ENCODE data around the gene SLC38A11. TPM values are rescaled to one million over a fixed set of nuclear protein-coding genes. Genes with fewer than 3 reads are reported as not detected.

SLC38A11 gene
- total and polyA plus RNA-seq, 2 of the 13 experiments (the other 11 are each of a cell fraction or from before 2014, with no cell fraction given) = 14.0 to 14.3 TPM

DNA sequence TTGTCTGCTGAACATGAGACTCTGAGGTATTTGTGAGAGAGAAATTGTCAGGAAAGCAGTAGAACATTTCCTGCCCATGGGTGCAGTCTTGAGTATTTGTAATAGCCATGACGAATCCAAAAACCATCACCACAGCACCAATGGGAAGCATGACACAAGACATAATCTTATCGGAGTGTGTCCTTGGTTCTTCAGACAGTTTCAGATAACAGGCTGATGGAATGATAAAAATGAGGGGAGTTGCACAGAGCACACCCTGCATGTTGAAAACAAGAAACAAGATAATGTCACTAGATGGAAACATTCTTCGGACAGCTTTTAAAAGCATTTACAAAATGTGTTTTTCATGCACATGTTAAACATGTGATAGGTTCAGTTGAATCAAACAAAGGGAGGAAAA, 56.9 kb downstream of the SLC38A11 start (continued):
- TF ChIP-seq TBL1XR1 (IDR thresholded peaks at IDR 0.05; ENCODE audit: borderline replicate concordance, low read length, partially characterized antibody) (no peak), DPF2 (CRISPR knock-in tag; IDR thresholded peaks at IDR 0.05; ENCODE audit: borderline replicate concordance, low read depth) (peak; percentile 63; the same call in 1 of the 2 replicates), NFIC (IDR thresholded peaks at IDR 0.05; ENCODE audit: low read length) (0 out of 2 replicates have a peak, but pooled peaks have one; percentile 57), ZNF501 (CRISPR knock-in tag; IDR thresholded peaks at IDR 0.05) (no peak), RBM39 (IDR thresholded peaks at IDR 0.05; ENCODE audit: low read depth, low read length, poor library complexity, severe bottlenecking) (no peak), KAT8 (CRISPR knock-in tag; IDR thresholded peaks at IDR 0.05) (peak; percentile 72), ZNF552 (CRISPR knock-in tag; IDR thresholded peaks at IDR 0.05; ENCODE audit: borderline replicate concordance) (no peak), HMG20B (CRISPR knock-in tag; conservative IDR thresholded peaks at IDR 0.05) (0 out of 2 replicates have a peak, but pooled peaks have one; percentile 55), ZNF350 (CRISPR knock-in tag; IDR thresholded peaks at IDR 0.05; ENCODE audit: borderline replicate concordance, low read depth) (no peak), ZBTB1 (CRISPR knock-in tag; IDR thresholded peaks at IDR 0.05; ENCODE audit: borderline replicate concordance) (no peak), ZNF737 (CRISPR knock-in tag; IDR thresholded peaks at IDR 0.05; ENCODE audit: borderline replicate concordance) (no peak), TSC22D2 (CRISPR knock-in tag; IDR thresholded peaks at IDR 0.05; ENCODE audit: borderline replicate concordance) (0 out of 2 replicates have a peak, but pooled peaks have one; percentile 63), ZNF253 (CRISPR knock-in tag; IDR thresholded peaks at IDR 0.05; ENCODE audit: borderline replicate concordance) (no peak), ZBTB8A (CRISPR knock-in tag; IDR thresholded peaks at IDR 0.05; ENCODE audit: borderline replicate concordance, low read depth) (no peak), ZZZ3 (CRISPR knock-in tag; IDR thresholded peaks at IDR 0.05; ENCODE audit: borderline replicate concordance) (no peak), ZNF10 (CRISPR knock-in tag; IDR thresholded peaks at IDR 0.05; ENCODE audit: borderline replicate concordance, low read depth) (no peak)
- TF ChIP-seq, protein P1, sequence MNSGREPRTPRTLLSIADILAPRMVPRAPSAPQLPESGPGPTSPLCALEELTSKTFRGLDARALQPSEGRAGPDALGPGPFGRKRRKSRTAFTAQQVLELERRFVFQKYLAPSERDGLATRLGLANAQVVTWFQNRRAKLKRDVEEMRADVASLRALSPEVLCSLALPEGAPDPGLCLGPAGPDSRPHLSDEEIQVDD (CRISPR knock-in tag; IDR thresholded peaks at IDR 0.05; ENCODE audit: borderline replicate concordance) = no peak
- TF ChIP-seq, protein P2, sequence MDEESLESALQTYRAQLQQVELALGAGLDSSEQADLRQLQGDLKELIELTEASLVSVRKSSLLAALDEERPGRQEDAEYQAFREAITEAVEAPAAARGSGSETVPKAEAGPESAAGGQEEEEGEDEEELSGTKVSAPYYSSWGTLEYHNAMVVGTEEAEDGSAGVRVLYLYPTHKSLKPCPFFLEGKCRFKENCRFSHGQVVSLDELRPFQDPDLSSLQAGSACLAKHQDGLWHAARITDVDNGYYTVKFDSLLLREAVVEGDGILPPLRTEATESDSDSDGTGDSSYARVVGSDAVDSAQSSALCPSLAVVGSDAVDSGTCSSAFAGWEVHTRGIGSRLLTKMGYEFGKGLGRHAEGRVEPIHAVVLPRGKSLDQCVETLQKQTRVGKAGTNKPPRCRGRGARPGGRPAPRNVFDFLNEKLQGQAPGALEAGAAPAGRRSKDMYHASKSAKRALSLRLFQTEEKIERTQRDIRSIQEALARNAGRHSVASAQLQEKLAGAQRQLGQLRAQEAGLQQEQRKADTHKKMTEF (CRISPR knock-in tag; IDR thresholded peaks at IDR 0.05) = peak; percentile 54
- TF ChIP-seq, protein P3, sequence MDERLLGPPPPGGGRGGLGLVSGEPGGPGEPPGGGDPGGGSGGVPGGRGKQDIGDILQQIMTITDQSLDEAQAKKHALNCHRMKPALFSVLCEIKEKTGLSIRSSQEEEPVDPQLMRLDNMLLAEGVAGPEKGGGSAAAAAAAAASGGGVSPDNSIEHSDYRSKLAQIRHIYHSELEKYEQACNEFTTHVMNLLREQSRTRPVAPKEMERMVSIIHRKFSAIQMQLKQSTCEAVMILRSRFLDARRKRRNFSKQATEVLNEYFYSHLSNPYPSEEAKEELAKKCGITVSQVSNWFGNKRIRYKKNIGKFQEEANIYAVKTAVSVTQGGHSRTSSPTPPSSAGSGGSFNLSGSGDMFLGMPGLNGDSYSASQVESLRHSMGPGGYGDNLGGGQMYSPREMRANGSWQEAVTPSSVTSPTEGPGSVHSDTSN (CRISPR knock-in tag; IDR thresholded peaks at IDR 0.05) = no peak
- TF ChIP-seq, protein P4, sequence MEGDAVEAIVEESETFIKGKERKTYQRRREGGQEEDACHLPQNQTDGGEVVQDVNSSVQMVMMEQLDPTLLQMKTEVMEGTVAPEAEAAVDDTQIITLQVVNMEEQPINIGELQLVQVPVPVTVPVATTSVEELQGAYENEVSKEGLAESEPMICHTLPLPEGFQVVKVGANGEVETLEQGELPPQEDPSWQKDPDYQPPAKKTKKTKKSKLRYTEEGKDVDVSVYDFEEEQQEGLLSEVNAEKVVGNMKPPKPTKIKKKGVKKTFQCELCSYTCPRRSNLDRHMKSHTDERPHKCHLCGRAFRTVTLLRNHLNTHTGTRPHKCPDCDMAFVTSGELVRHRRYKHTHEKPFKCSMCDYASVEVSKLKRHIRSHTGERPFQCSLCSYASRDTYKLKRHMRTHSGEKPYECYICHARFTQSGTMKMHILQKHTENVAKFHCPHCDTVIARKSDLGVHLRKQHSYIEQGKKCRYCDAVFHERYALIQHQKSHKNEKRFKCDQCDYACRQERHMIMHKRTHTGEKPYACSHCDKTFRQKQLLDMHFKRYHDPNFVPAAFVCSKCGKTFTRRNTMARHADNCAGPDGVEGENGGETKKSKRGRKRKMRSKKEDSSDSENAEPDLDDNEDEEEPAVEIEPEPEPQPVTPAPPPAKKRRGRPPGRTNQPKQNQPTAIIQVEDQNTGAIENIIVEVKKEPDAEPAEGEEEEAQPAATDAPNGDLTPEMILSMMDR (CRISPR knock-in tag; IDR thresholded peaks at IDR 0.05) = no peak
- TF ChIP-seq, protein P5, sequence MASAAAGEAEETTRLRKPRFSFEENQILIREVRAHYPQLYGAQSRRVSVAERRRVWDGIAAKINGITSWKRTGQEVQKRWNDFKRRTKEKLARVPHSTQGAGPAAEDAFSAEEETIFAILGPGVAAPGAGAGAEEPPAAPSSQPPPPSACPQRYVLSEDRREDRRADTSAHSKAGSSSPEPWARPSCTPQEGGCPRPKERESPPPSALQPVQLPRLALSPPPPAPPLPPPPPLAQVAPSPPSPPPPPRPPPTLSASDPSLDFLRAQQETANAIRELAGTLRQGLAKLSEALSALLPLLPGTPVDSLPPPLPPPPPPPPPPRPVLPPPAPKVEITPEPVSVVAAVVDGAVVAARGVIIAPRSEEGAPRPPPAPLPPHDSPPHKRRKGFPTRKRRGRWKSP (CRISPR knock-in tag; IDR thresholded peaks at IDR 0.05) = peak; percentile 45; the same call in 1 of the 2 replicates
- TF ChIP-seq, protein P6, sequence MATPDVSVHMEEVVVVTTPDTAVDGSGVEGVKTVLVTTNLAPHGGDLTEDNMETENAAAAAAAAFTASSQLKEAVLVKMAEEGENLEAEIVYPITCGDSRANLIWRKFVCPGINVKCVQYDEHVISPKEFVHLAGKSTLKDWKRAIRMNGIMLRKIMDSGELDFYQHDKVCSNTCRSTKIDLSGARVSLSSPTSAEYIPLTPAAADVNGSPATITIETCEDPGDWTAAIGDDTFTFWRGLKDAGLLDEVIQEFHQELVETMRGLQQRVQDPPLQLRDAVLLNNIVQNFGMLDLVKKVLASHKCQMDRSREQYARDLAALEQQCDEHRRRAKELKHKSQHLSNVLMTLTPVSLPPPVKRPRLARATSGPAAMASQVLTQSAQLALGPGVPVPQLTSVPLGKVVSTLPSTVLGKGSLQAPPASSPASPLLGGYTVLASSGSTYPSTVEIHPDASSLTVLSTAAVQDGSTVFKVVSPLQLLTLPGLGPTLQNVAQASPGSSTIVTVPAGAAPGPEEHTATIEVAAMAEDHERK (CRISPR knock-in tag; IDR thresholded peaks at IDR 0.05; ENCODE audit: low read depth) = no peak

All from HepG2 (cell line).